Keratinocyte (primary cell): Measurements from ENCODE around the gene AJUBA. TPM values are rescaled to one million over a fixed set of nuclear protein-coding genes. Genes with fewer than 3 reads are reported as not detected.

Experiments used
- DNase-seq: peaks from one replicate; pipeline ENCODE4 v3.0.0-alpha.2; 2011; ENCODE audit warnings: low read depth, missing footprints, low spot score
- FAIRE-seq: peaks from 2 replicates; lab custom pipeline; 2011; peaks lifted over from hg19 to GRCh38; lab: Jason Lieb, UNC
- H2AFZ ChIP-seq: 2 replicates; pipeline ENCODE4 v1.6.0; 2012; ENCODE audit warnings: low read length, control low read depth, inconsistent platforms; ENCODE audit not compliant: control insufficient read depth
- H3K27ac ChIP-seq: 2 replicates; pipeline ENCODE4 v1.5.1; 2011; ENCODE audit warnings: low read length; ENCODE audit not compliant: control insufficient read depth, insufficient read depth
- H3K27me3 ChIP-seq: 3 replicates; pipeline ENCODE4 v1.6.0; 2011; ENCODE audit warnings: low read length; ENCODE audit not compliant: control insufficient read depth, insufficient read depth; ENCODE audit errors: extremely low read depth
- H3K36me3 ChIP-seq, 2 experiments: 2 replicates in 1 of 2; 3 replicates in 1 of 2; pipeline ENCODE4 v1.5.1; 2011; ENCODE audit warnings: low read length in 2 of 2, mild to moderate bottlenecking in 1 of 2; ENCODE audit not compliant: control insufficient read depth in 2 of 2, insufficient read depth in 2 of 2; ENCODE audit errors: extremely low read depth in 1 of 2
- H3K4me1 ChIP-seq: 3 replicates; pipeline ENCODE4 v1.5.1; 2011; ENCODE audit warnings: low read length; ENCODE audit not compliant: control insufficient read depth, insufficient read depth; ENCODE audit errors: extremely low read depth
- H3K4me2 ChIP-seq: 3 replicates; pipeline ENCODE4 v1.6.0; 2011; ENCODE audit warnings: low read depth, low read length; ENCODE audit not compliant: control insufficient read depth, insufficient read depth; ENCODE audit errors: extremely low read depth
- H3K4me3 ChIP-seq, 3 experiments: fragments of 200-600 bp in 1 of 3; sonication (generic) in 1 of 3; 2 replicates in 2 of 3; 3 replicates in 1 of 3; pipeline ENCODE4 v1.5.1; 2011 to 2016; ENCODE audit warnings: low read length in 3 of 3, mild to moderate bottlenecking in 3 of 3, control low read depth in 2 of 3, inconsistent platforms in 1 of 3, low read depth in 1 of 3, mixed read lengths in 1 of 3, mixed run types in 1 of 3, moderate library complexity in 1 of 3; ENCODE audit not compliant: control insufficient read depth in 2 of 3, insufficient read depth in 2 of 3; ENCODE audit errors: extremely low read depth in 1 of 3
- H3K79me2 ChIP-seq: 2 replicates; pipeline ENCODE4 v1.6.0; 2012; ENCODE audit warnings: low read length; ENCODE audit not compliant: control insufficient read depth, insufficient read depth
- H3K9ac ChIP-seq: 3 replicates; pipeline ENCODE4 v1.6.0; 2011; ENCODE audit warnings: low read length; ENCODE audit not compliant: control insufficient read depth, insufficient read depth; ENCODE audit errors: extremely low read depth
- H3K9me1 ChIP-seq: 3 replicates; pipeline ENCODE4 v1.6.0; 2011; ENCODE audit warnings: low read length; ENCODE audit not compliant: control insufficient read depth, insufficient read depth; ENCODE audit errors: extremely low read depth
- H3K9me3 ChIP-seq: 2 replicates; pipeline ENCODE4 v1.5.1; 2012; ENCODE audit warnings: low read depth, low read length; ENCODE audit not compliant: control insufficient read depth
- H4K20me1 ChIP-seq: 3 replicates; pipeline ENCODE4 v1.6.0; 2011; ENCODE audit warnings: low read length; ENCODE audit not compliant: control insufficient read depth, insufficient read depth; ENCODE audit errors: extremely low read depth
- CTCF ChIP-seq, 3 experiments: IDR thresholded peaks in 1 of 3; conservative IDR thresholded peaks in 1 of 3; optimal IDR thresholded peaks in 1 of 3; 2 replicates in 2 of 3; 3 replicates in 1 of 3; pipeline versions ENCODE3 to v1.5.1; 2011; ENCODE audit warnings: low read length in 3 of 3, mild to moderate bottlenecking in 3 of 3, moderate library complexity in 2 of 3, control low read depth in 1 of 3, inconsistent platforms in 1 of 3; ENCODE audit not compliant: insufficient read depth in 2 of 3; ENCODE audit errors: extremely low read depth in 1 of 3
- EZH2 ChIP-seq: IDR thresholded peaks from one replicate; pipeline ENCODE4 v1.6.1; 2012; ENCODE audit warnings: inconsistent platforms, mild to moderate bottlenecking, low read length, moderate library complexity
- dilution Hi-C: fragments of 300-500 bp; cut with MboI; formaldehyde crosslinking; loops from one replicate; pipeline ENCODE4 v1.7.0; 2020; ENCODE audit warnings: low sequenced_read_pairs; ENCODE audit not compliant: extremely low pct_ligation_motif_present
- polyA plus RNA-seq, 5 experiments: library from polyadenylated mRNA; depleted of rRNA in 3 of 5; stranded (reverse) in 3 of 5; stranded (forward) in 1 of 5; unstranded in 1 of 5; fragments of >200 nt; gene quantifications; 1 replicate in 1 of 5; 2 replicates in 3 of 5; 3 replicates in 1 of 5; pipeline versions ENCODE4 v1.2.1 to v1.2.3, GENCODE V29; 2011 to 2012; ENCODE audit warnings: missing spikeins in 2 of 5, low read depth in 1 of 5, low replicate concordance in 1 of 5

The AJUBA gene
- polyA plus RNA-seq, 1 donor (not counting 4 experiments of a cell fraction or from before 2014, with no cell fraction given) = 157 TPM

GRCh38 chr14:22929104-22929960 is 53.0 kb downstream of the AJUBA start, which contains the start of gene PRMT5:
PRMT5 (minus strand) TSS chr14:22929376; CDS start chr14:22929361, 15 bp downstream.
- no peaks in the 10 kb centered on the region for H3K9me3 ChIP-seq
- no peaks in the 10 kb centered on the region for H3K27me3 ChIP-seq
- H3K36me3 ChIP-seq = peaks cover 5 to 22% of the 10 kb centered on the region in 2 experiments
- TF ChIP-seq EZH2 (no peak), CTCF (optimal IDR thresholded peaks at IDR 0.05 in 1 of 3, IDR thresholded peaks at IDR 0.05 in 1 of 3, conservative IDR thresholded peaks at IDR 0.05 in 1 of 3; ENCODE audit: extremely low read depth in 1 of 3, insufficient read depth in 2 of 3, low read length in 3 of 3) (peak in 1 of 3 experiments; percentile 5)
- peaks cover 36% of the 10 kb centered on the region for H3K4me1 ChIP-seq
- peak within 1 kb of the TSS; percentile 94 for H3K27ac ChIP-seq
- FAIRE-seq (peak; percentile 86), DNase-seq (peak; percentile 99)
- peak within 1 kb of the TSS; percentile 98 for H3K4me2 ChIP-seq
- H2AFZ ChIP-seq = peak within 1 kb of the TSS; percentile 94
- no peaks in the 10 kb centered on the region for H4K20me1 ChIP-seq
- no peaks in the 10 kb centered on the region for H3K9me1 ChIP-seq
- dilution Hi-C loops = no loop called here
- H3K4me3 ChIP-seq = peak within 1 kb of the TSS; percentile 95 to 98 (median 95)
- peaks cover 32% of the 10 kb centered on the region for H3K79me2 ChIP-seq
- H3K9ac ChIP-seq = peak within 1 kb of the TSS; percentile 98

GRCh38 chr14:22928237-22929103 is 53.9 kb downstream of the AJUBA start:
- dilution Hi-C loops = no loop called here
- Histone ChIP-seq H3K9ac (peak overlapping the region; percentile 98), H2AFZ (peak overlapping the region; percentile 94), H4K20me1 (no peaks in the 10 kb centered on the region), H3K4me3 (peak overlapping the region; percentile 95 to 98 (median 95)), H3K27me3 (no peaks in the 10 kb centered on the region), H3K4me2 (peak overlapping the region; percentile 98), H3K36me3 (peaks cover 12 to 29% of the 10 kb centered on the region in 2 experiments), H3K4me1 (peaks cover 36% of the 10 kb centered on the region), H3K79me2 (peaks cover 34% of the 10 kb centered on the region), H3K9me3 (no peaks in the 10 kb centered on the region), H3K9me1 (no peaks in the 10 kb centered on the region), H3K27ac (peak overlapping the region; percentile 94)
- DNase-seq (no peak), FAIRE-seq (no peak)
- TF ChIP-seq CTCF (optimal IDR thresholded peaks at IDR 0.05 in 1 of 3, IDR thresholded peaks at IDR 0.05 in 1 of 3, conservative IDR thresholded peaks at IDR 0.05 in 1 of 3; ENCODE audit: extremely low read depth in 1 of 3, insufficient read depth in 2 of 3, low read length in 3 of 3) (no peak), EZH2 (no peak)
